ENCODE results near the gene CRYGN.

The CRYGN gene

DNA sequence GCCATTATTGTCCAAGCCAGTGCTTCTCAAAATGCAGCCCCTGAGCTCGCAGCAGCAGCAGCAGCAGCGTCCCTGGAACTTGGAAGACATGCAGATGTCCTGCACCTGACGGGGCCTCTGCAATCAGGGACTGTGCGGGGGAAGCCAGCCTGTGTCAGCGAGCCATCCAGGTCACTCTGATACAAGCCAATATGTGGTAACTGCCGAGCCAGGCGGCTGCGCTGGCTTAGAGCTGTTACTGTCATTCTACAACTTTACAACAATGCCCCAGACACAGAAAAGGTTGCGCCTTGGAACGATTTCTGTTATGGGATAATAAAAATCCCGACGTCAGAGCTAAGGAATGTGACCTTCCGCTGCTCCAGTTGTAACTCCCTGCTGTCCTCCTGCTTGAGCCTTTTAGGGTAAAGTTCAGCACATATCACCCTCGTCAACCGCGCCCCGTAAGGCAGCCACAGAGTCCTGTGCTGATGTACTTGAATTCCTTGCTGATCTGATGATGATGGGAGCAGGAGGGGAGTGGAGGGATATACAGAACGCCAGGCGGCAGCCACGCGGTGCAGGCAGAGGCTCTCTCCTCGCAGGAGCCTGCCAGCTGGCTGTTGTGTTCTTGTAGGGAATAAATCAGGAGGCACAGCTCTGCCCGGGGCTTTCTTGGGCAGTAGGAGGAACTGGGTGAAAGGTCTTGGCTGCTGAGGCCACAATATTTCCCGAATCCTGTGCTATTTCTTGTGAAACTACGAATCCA is 20.0 kb upstream of the CRYGN start:
- no peak for DNase-seq

DNA sequence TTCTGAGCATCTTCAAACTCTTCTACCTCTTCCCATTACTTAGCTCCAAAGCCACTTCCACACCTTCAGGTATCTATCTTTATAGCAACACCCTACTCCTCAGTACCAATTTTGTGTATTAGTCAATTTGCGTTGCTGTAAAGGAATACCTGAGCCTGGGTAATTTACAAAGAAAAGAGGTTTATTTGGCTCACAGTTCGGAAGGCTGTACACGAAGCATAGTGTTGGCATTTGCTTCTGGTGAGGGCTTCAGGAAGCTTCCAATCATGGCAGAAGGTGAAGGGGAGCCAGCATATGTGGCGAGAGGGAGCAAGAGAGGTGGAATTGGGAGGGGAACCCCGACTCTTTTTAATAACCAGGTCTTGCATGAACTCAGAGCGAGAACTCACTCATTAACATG is 17.6 kb upstream of the CRYGN start:
- no peak for DNase-seq

DNA sequence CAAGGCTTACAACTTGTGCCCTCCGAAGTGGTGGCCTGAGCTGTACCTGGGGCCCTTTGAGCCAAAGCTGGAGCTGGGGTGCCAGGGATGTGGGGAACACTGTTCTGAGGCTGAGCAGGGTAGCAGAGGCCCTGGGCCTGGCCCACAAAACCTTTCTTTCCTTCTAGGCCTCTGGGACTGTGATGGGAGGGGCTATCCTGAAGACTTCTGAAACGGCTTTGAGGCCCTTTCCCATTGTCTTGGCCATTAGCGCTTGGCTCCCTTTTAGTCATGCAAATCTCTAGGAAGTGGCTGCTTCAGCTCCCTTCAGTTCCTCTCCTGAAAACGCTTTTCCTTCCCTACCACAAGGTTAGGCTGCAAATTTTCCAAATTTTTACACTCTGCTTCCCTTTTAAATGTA is 16.8 kb upstream of the CRYGN start:
- no peak for DNase-seq

- no peak for DNase-seq
Observed at GRCh38 chr7:151456276-151456675, 16.3 kb upstream of the CRYGN start.

GRCh38 chr7:151455690-151456089 is 15.7 kb upstream of the CRYGN start:
- DNase-seq, result no peak

DNA sequence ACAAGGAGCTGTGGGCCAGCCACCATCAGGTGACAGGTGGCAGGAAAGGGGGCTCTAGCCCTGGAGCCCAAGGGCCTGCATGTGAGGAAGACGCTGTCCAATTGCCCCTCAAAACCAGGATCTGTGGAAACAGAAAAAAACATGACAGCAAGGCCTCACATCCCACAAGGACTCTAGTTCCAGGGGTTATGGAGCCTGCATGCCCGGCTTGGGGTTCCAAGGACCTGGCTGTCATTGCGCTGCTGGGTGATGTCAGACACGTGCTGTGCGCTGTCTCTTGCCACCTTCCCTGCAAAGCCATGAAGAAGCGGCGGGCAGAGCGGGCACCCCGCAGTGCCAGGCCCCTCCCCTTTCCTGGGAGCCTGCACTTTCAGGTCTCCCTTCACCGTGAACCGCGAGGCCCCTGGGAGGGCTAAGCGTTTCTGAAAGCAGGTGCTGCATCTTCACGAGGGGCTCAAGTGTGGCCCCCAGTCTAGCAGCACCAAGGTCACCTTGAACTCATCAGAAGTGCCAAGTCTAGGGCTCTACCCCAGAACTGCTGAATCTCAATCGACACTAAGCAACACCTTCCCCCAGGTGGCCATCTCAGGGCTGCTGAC is 15.1 kb upstream of the CRYGN start:
- no peak for DNase-seq

GRCh38 chr7:151454305-151454704 is 14.4 kb upstream of the CRYGN start:
- no peak for DNase-seq

DNA sequence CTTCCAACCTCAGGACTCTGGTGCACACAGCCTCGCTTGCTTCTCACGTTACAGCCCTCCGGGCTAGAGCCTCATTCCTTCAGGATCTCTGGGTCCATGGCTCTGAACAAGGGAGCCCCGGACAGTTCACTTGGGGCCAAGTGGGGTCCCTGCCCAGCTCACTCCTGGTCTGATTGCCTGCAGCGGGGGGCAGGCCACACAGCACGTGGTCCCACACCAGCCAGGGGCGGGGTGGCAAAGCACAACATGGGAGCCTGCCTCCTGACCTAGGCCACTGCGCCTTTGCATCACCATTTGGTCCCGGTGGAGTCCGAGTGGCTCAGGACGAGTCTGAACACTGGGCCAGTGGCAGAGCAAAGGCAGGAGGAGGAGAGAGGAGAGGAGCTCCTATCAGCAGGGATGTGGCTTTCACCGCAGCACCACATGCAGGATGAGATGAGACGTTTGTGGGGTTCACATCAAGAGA is 13.4 kb upstream of the CRYGN start:
- DNase-seq, result no peak

DNA sequence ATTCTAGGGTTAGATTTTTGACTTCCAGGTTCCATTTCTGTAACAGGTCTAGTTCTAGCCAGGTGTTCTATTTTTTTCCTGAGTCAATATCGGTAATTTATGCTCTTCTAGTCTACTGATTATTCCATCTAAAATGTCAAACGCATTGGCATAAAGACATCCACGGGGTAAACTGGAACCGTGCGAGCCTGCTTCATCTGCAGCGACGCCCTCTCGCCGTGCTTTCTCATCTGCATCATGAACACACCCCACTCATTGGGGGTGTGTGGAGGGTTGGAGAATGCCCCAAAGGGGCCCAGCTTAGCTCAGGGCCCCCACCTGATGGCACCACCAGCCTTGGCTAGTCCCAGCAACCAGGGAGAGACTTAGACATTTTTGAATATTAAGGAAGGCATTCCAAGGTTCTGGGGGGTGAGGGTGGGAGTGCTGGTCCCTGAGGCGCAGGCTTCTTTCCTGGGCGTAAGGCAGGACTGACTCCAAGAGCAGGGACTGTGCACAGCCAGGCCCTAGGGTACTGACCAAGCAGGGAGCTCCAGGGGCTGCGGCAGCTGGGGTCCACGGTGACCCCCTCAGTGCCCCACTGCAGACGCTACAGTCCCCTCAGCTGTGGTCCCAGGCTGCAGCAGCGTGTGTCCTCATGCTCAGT is 12.9 kb upstream of the CRYGN start:
- DNase-seq, result no peak

GRCh38 chr7:151451626-151452571 is 12.0 kb upstream of the CRYGN start:
- no peak for DNase-seq

DNA sequence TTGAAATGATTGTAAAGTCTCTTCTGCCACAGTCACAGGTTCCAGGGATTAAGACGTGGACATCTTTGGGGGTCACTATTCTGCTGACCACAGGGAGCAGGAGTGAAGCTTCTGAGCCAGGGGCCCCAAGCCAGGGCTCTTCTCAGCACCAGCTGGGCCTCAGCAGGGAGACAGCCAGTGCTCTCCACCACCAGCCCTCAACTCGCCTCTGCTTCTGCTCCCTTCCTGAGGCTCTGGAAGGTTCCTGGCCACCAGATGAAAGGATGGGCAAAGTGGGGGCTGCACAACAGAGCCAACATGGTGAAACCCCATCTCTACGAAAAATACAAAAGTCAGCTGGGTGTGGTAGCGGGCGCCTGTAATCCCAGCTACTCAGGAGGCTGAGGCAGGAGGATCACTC is 11.2 kb upstream of the CRYGN start:
- DNase-seq, result no peak

DNA sequence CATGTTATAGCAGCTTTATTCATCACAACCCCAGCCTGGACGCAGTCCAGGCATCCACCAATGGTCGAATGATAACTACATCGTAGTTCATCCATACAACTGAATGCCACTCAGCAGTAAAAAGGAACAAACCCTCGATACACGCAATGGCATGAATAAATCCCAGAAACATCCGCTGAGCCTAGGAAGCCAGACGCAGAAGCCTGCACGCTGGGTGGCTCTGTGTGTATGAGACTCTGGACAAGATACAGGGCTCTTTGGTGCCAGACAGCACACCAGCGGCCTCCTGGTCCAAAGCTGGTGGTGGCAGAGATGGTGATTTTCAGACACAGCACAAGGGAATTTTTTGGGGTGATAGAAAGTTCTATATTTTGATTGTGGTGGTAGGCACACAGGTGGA is 10.0 kb upstream of the CRYGN start:
- no peak for DNase-seq

- DNase-seq, result peak; percentile 83
Observed at GRCh38 chr7:151448261-151449252, 8.6 kb upstream of the CRYGN start.

DNA sequence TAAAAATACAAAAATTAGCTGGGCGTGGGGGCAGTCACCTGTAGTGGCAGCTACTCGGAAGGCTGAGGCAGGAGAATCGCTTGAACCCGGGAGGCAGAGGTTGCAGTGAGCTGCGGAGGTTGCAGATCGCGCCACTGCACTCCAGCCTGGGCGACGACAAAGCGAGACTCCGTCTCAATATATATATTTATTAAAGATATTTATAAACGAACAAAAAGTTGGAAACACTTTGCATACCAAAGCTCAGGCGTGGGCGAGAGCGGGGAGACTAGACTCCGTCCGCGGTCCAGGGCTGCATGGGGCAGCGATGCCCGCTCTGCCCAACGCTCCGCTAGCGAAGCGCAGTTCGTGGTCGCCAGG is 7.9 kb upstream of the CRYGN start:
- DNase-seq, result no peak

- no peak for DNase-seq
Observed at GRCh38 chr7:151447312-151447711, 7.4 kb upstream of the CRYGN start.

DNA sequence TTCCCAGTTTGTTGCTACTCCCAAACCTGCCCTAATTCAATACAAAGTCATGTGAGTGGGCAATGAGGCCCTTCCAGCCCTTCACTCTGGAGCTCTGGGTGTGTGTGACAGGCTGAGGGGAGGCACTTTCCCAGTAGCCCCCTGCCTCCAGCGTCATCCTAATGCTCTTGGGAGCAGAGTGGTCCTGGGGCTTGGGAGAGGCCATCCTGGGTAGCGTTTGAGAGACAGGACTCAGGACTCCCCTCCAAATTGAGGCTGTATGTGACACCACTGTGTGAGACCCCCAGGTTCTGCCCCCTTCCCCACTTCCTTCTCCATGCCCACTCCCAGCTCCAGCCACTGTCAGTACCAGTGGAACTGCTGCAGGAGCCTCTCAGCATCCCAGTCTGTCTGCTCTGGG is 6.5 kb upstream of the CRYGN start:
- no peak for DNase-seq

DNA sequence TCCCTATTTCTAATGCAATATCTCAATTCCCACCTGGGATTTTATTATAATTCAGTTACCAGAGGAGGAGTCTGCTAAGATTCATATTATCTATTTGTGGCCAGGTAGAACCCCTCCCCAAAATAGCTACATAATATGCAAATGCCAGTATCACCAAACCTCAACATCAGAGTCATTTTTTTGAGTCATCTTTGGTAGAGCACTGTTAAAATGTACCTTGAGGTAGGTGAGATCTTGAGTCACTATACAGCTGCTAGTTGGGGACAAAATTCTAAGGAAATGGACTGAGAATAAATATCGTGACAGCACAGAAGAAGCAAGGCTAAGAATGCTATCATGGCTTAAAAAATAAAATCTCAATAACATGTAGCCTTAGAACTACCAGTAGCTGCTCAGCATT is 4.7 kb upstream of the CRYGN start:
- no peak for DNase-seq

DNA sequence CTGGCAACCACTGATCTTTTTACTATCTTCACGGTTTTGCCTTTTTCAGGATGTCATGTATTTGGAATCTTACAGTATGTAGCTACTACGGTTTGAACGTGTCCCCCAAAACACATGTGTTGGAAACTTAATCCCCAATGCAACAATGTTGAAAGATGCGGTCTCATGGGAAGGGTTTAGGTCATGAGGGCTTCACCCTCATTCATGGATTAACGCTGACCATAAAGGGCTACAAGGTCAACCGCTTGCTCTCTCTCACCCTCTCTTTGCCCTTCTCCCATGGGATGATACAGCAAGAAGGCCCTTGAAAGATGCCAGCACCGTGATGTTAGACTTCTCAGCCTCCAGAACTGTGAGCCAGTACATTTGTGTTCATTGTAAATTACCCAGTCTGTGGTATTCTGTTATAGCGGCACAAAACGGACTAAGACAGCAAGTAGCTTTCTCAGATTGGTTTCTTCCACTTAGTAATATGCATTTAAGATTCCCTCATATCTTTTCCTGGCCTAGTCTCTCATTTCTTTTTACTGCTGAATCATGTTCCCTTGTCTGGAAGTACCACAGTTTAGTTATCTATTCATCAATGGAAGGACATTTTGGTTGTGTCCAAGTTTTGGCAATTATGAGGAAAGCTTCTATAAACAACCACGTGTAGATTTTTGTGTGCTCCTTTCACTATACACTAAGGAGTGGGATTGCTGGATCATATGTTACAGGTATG is 3.0 kb upstream of the CRYGN start:
- DNase-seq, result no peak

- no peak for DNase-seq
Observed at GRCh38 chr7:151440799-151441445, 981 bp upstream of the CRYGN start.

DNA sequence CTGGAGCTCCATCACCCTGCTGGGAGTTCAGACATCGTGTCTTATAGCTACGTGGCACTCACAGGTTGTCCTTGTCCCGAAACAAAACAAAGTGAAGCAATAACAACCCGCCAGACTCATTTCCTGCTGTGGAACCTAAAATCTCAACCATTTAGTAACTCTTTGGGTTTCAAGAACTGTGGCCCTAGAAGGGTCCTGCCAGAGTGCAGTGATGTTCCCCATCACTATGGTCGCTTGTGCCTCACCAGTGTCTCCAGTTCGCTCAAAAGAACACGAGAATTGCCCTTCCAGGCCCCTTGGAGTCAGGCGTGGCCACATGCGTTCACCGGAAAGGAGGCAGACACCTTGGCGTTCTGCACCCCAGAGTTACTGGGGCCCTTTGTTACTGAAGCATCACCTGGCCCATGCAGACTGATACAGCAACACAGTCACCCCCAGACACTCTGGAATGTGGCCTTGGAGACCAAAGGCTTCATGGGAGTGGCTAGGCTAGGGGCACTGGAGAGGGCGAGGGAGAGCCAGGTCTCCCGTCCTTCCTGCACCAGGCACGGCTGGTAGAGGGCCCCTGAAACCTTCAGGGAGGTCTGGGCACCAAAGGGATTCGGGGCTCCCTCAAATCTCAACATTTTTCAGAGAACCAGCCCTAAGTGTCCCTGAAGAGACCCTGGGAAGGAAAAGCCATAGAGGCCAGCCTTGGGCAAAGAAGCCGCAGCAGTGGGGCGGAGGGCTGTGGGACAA is 908 bp downstream of the CRYGN start:
- no peak for DNase-seq

All from 8988T (cell line).